HepG2 (cell line): Measurements from ENCODE around the gene PDK2. TPM values are rescaled to one million over a fixed set of nuclear protein-coding genes. Genes with fewer than 3 reads are reported as not detected.

Experiments
- ATAC-seq: fragments of 200-7000 bp; cut with Tn5 transposase; 3 replicates; pipeline ENCODE4 v1.9.1; 2020; ENCODE audit warnings: mild to moderate bottlenecking, moderate library complexity
- BruUV-seq: library from RNA; stranded (reverse); fragments of 400-500 nt; replicated peaks from 2 replicates; lab custom pipeline; 2021; lab: Mats Ljungman, UMichigan
- CTCF ChIA-PET: fragments of 300-600 bp; formaldehyde crosslinking; extraction: SDS; loops from one replicate; lab custom pipeline; 2021; ENCODE audit warnings: low total read pairs, inconsistent platforms, low intra/inter-chr PET ratio; lab: Yijun Ruan, JAX
- POLR2A ChIA-PET: fragments of 350-600 bp; sonication (Branson Sonifier 250); formaldehyde crosslinking; loops from one replicate; lab custom pipeline; 2020; ENCODE audit warnings: antibody characterized with exemption, inconsistent platforms; lab: Yijun Ruan, JAX
- DNase-seq: peaks from one replicate; pipeline ENCODE4 v3.0.0-alpha.2; 2015; ENCODE audit warnings: low spot score
- FAIRE-seq: peaks from 3 replicates; lab custom pipeline; 2011; peaks lifted over from hg19 to GRCh38; lab: Jason Lieb, UNC
- H2AFZ ChIP-seq: one replicate; pipeline ENCODE4 v1.6.1; 2011; ENCODE audit warnings: low read length, inconsistent platforms
- H3K27ac ChIP-seq: fragments of 300-600 bp; 3 replicates; pipeline ENCODE4 v1.8.0; 2011; ENCODE audit warnings: mixed run types, mild to moderate bottlenecking, mixed read lengths, low read length, inconsistent platforms; ENCODE audit not compliant: insufficient read depth; ENCODE audit errors: extremely low read length
- H3K27me3 ChIP-seq, 2 experiments: fragments of 200-600 bp in 1 of 2; 2 replicates in 1 of 2; 3 replicates in 1 of 2; pipeline versions ENCODE4 v1.6.0 to v1.8.0; 2011; ENCODE audit warnings: low read length in 2 of 2, mild to moderate bottlenecking in 2 of 2, moderate library complexity in 2 of 2, inconsistent platforms in 1 of 2; ENCODE audit not compliant: insufficient read depth in 2 of 2, control insufficient read depth in 1 of 2
- H3K36me3 ChIP-seq, 2 experiments: fragments of 200-600 bp in 1 of 2; replicated peaks in 1 of 2; 2 replicates in 1 of 2; 3 replicates in 1 of 2; pipeline versions ENCODE4 v1.5.1 to v1.8.0; 2011; ENCODE audit warnings: low read length in 2 of 2, inconsistent platforms in 1 of 2; ENCODE audit not compliant: insufficient read depth in 2 of 2, control insufficient read depth in 1 of 2
- H3K4me1 ChIP-seq: 2 replicates; pipeline ENCODE4 v1.5.1; 2012; ENCODE audit warnings: low read length, inconsistent platforms; ENCODE audit not compliant: insufficient read depth
- H3K4me2 ChIP-seq: 2 replicates; pipeline ENCODE4 v1.6.0; 2011; ENCODE audit warnings: low read depth, low read length, inconsistent platforms
- H3K4me3 ChIP-seq, 3 experiments: fragments of 200-600 bp in 1 of 3; sonication (generic), shearing (Covaris generic) in 1 of 3; replicated peaks in 1 of 3; 2 replicates each; pipeline ENCODE4 v1.5.1; 2011 to 2016; ENCODE audit warnings: low read length in 3 of 3, inconsistent platforms in 2 of 3, low read depth in 2 of 3, mild to moderate bottlenecking in 2 of 3, control low read depth in 1 of 3, mixed read lengths in 1 of 3; ENCODE audit not compliant: insufficient read depth in 1 of 3
- H3K79me2 ChIP-seq: one replicate; pipeline ENCODE4 v1.6.1; 2011; ENCODE audit warnings: low read length, inconsistent platforms; ENCODE audit not compliant: insufficient read depth
- H3K9ac ChIP-seq: 2 replicates; pipeline ENCODE4 v1.6.0; 2011; ENCODE audit warnings: mild to moderate bottlenecking, low read depth, low read length, inconsistent platforms; ENCODE audit not compliant: insufficient read depth
- H3K9me3 ChIP-seq: 2 replicates; pipeline ENCODE4 v1.5.1; 2012; ENCODE audit warnings: mild to moderate bottlenecking, low read length
- H4K20me1 ChIP-seq: 2 replicates; pipeline ENCODE4 v1.6.0; 2011; ENCODE audit warnings: inconsistent platforms, mild to moderate bottlenecking, low read length, moderate library complexity; ENCODE audit not compliant: insufficient read depth
- AFF4 ChIP-seq: sonication (generic); formaldehyde crosslinking; IDR thresholded peaks from 2 replicates; pipeline ENCODE4 v1.4.0; 2020; ENCODE audit warnings: missing genetic modification reagents
- ARID4A ChIP-seq: sonication (generic); formaldehyde crosslinking; IDR thresholded peaks from 2 replicates; pipeline ENCODE4 v1.5.0; 2020; ENCODE audit warnings: mild to moderate bottlenecking, missing genetic modification reagents, borderline replicate concordance
- ETV5 ChIP-seq: IDR thresholded peaks from 2 replicates; pipeline ENCODE4 v1.6.1; 2018; ENCODE audit warnings: missing biosample characterization, missing genetic modification reagents, inconsistent platforms, borderline replicate concordance
- EZH2 ChIP-seq: conservative IDR thresholded peaks from 2 replicates; pipeline ENCODE4 v1.6.1; 2012; ENCODE audit warnings: mild to moderate bottlenecking, low read depth, low read length, moderate library complexity
- NPAS2 ChIP-seq: sonication (generic); formaldehyde crosslinking; IDR thresholded peaks from 2 replicates; pipeline ENCODE4 v1.8.0; 2022; ENCODE audit warnings: mild to moderate bottlenecking, missing genetic modification reagents, borderline replicate concordance
- RNF2 ChIP-seq: fragments of 450-650 bp; conservative IDR thresholded peaks from 2 replicates; pipeline ENCODE4 v1.6.1; 2016; ENCODE audit warnings: low read depth
- ZMYM3 ChIP-seq: sonication (generic); formaldehyde crosslinking; IDR thresholded peaks from 2 replicates; pipeline ENCODE4 v1.5.1; 2020; ENCODE audit warnings: mild to moderate bottlenecking, missing genetic modification reagents
- ZNF3 ChIP-seq: IDR thresholded peaks from 2 replicates; pipeline ENCODE4 v1.7.0; 2017; ENCODE audit warnings: inconsistent platforms
- ZNF563 ChIP-seq: sonication (generic); formaldehyde crosslinking; IDR thresholded peaks from 2 replicates; pipeline ENCODE4 v1.8.0; 2022; ENCODE audit warnings: mild to moderate bottlenecking, moderate library complexity, missing genetic modification reagents
- ZNF768 ChIP-seq: sonication (generic); formaldehyde crosslinking; IDR thresholded peaks from 2 replicates; pipeline ENCODE4 v1.4.0; 2020; ENCODE audit warnings: missing genetic modification reagents
- ZNF790 ChIP-seq: sonication (generic); formaldehyde crosslinking; IDR thresholded peaks from 2 replicates; pipeline ENCODE4 v1.8.0; 2022; ENCODE audit warnings: missing genetic modification reagents, mild to moderate bottlenecking, borderline replicate concordance
- ZSCAN22 ChIP-seq: sonication (generic); formaldehyde crosslinking; IDR thresholded peaks from 2 replicates; pipeline ENCODE4 v1.4.0; 2020; ENCODE audit warnings: mild to moderate bottlenecking, missing genetic modification reagents
- WGBS: methylation state at CpG from one replicate; pipeline ENCODE4 v1.1.6; 2017; ENCODE audit warnings: low lambda C conversion rate; 5-methylcytosine and 5-hydroxymethylcytosine counted together
- in situ Hi-C: cut with HindIII; loops from 2 replicates; pipeline ENCODE4 v1.10.0; 2017; ENCODE audit warnings: low pct_unique_long_range_greater_than_20kb; ENCODE audit not compliant: extremely low pct_ligation_motif_present
- intact Hi-C: fragments of 100-400 bp; cut with micrococcal nuclease; formaldehyde crosslinking; loops from one replicate; pipeline ENCODE4 v1.10.0; 2022; ENCODE audit not compliant: unreplicated experiment
- polyA plus RNA-seq, 8 experiments: library from polyadenylated mRNA; depleted of rRNA in 3 of 8; stranded (reverse) in 7 of 8; unstranded in 1 of 8; fragments of >200 nt; fragmentation: Illumina TruSeq in 4 of 8; extraction: Trizol in 4 of 8; gene quantifications; 2 replicates each; pipeline versions ENCODE4 v1.2.1 to v1.2.3, GENCODE V29; 2011 to 2016; ENCODE audit warnings: low read depth in 4 of 8, missing spikeins in 1 of 8, mixed read lengths in 1 of 8; ENCODE audit not compliant: insufficient read depth in 1 of 8
- total RNA-seq, 5 experiments: library from RNA; depleted of rRNA; stranded (reverse); fragments of >200 nt; fragmentation: Illumina TruSeq; extraction: Trizol; gene quantifications; 2 replicates each; pipeline ENCODE4 v1.2.3, GENCODE V29; 2016; ENCODE audit warnings: low read depth in 1 of 5
- TF ChIP-seq, protein P1 (sequence below): sonication (generic); formaldehyde crosslinking; IDR thresholded peaks from 2 replicates; pipeline ENCODE4 v1.4.0; 2020; ENCODE audit warnings: missing genetic modification reagents

PDK2 gene
- total and polyA plus RNA-seq, 2 of the 13 experiments (the other 11 are each of a cell fraction or from before 2014, with no cell fraction given) = 18.5 to 59.7 TPM

- peak within 1 kb of the TSS; percentile 62 to 75 (median 63) for H3K4me3 ChIP-seq
- CTCF ChIA-PET = no interaction called here
- no peak within 1 kb of the TSS for H2AFZ ChIP-seq
- H3K4me1 ChIP-seq = peaks cover 53% of the 10 kb centered on the region
- H3K9me3 ChIP-seq = no peaks in the 10 kb centered on the region
- H3K79me2 ChIP-seq = no peaks in the 10 kb centered on the region
- no peak within 1 kb of the TSS for H3K27ac ChIP-seq
- in situ Hi-C loops = no loop called here
- H4K20me1 ChIP-seq = no peaks in the 10 kb centered on the region
- intact Hi-C loops = loop anchor here (2.0 kb wide), 1 partner anchor 29 kb away; no protein-coding TSS in a partner anchor
- peak within 1 kb of the TSS; percentile 90 for H3K4me2 ChIP-seq
- FAIRE-seq (no peak), ATAC-seq (peak; percentile 42), DNase-seq (no peak)
- no TSS peak for BruUV-seq
- POLR2A ChIA-PET = no interaction called here
- H3K9ac ChIP-seq = no peak within 1 kb of the TSS
- H3K27me3 ChIP-seq = peaks cover 10 to 85% of the 10 kb centered on the region in 2 experiments
- 3% methylated on average over 39 of the region's 65 CpGs for WGBS
- no peaks in the 10 kb centered on the region for H3K36me3 ChIP-seq
- TF ChIP-seq AFF4 (CRISPR knock-in tag) (no peak), ZNF563 (CRISPR knock-in tag) (0 out of 2 replicates have a peak, but pooled peaks have one; percentile 15), EZH2 (0 out of 2 replicates have a peak, but pooled peaks have one; percentile 8), ARID4A (CRISPR knock-in tag) (peak; percentile 12; the same call in 1 of the 2 replicates), ZSCAN22 (CRISPR knock-in tag) (no peak), ZNF790 (CRISPR knock-in tag) (no peak), ETV5 (no peak), ZNF768 (CRISPR knock-in tag) (peak; percentile 94), NPAS2 (CRISPR knock-in tag) (no peak), RNF2 (no peak), ZMYM3 (CRISPR knock-in tag) (peak; percentile 32; the same call in 1 of the 2 replicates), ZNF3 (CRISPR knock-in tag) (no peak)
- TF ChIP-seq, protein P1, sequence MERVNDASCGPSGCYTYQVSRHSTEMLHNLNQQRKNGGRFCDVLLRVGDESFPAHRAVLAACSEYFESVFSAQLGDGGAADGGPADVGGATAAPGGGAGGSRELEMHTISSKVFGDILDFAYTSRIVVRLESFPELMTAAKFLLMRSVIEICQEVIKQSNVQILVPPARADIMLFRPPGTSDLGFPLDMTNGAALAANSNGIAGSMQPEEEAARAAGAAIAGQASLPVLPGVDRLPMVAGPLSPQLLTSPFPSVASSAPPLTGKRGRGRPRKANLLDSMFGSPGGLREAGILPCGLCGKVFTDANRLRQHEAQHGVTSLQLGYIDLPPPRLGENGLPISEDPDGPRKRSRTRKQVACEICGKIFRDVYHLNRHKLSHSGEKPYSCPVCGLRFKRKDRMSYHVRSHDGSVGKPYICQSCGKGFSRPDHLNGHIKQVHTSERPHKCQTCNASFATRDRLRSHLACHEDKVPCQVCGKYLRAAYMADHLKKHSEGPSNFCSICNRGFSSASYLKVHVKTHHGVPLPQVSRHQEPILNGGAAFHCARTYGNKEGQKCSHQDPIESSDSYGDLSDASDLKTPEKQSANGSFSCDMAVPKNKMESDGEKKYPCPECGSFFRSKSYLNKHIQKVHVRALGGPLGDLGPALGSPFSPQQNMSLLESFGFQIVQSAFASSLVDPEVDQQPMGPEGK (CRISPR knock-in tag) = peak; percentile 13; the same call in 1 of the 2 replicates
Observed at GRCh38 chr17:50055426-50056216, 39.5 kb upstream of the PDK2 start, which contains the start of gene ITGA3. Gene ITGA3 (plus strand): TSS chr17:50056110. CDS start chr17:50056440, 330 bp downstream.
